GM19324 (cell line): ENCODE results near the gene RFX1.
"Not testable (repeated sequence)": the region's sequence is repeated elsewhere in the genome, so short reads cannot be mapped to it uniquely, and the experiment has no call there.

Experiments used
- ATAC-seq: cut with Tn5 transposase; IDR thresholded peaks from one replicate; pipeline ENCODE4 v1.9.1; 2021; ENCODE audit warnings: mild to moderate bottlenecking, moderate library complexity; ENCODE audit not compliant: unreplicated experiment, low FRiP score

RFX1 gene

DNA sequence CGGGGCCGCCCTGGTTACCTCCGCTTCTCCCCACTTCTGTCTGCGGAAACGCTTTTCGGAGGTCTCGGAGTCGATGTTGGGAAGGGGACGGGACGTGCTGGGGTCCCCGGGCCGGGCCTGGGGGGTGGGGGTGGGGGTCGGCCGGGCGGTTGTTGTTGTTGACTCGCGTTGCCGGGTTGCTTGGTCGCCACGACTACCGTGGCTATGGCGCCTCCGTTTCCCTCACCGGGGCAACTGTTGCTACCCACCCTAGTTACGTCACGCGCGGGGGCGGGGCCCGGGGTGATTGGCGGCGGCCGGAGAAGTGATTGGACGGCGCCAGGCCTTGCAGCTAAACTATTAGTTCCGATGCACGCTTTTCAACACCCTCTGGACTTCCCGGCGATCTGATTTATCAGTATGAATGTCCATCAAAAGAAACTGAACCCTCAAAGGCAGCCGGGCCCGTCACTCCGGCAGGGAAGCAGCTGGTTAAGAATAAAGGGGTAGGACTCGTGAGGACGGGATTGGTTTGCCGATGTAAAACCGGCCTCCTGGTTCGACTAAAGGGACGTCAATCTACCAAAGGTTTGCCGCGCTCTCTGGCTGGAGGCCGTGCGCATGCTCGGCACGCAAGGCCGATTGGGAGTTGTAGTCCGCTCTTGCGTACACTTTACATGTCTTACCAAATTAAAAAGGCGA lies at the start of gene RFX1:
Gene RFX1 (minus strand): TSS at position 236 of the 681 bp plus-strand sequence. CDS start 12,477 bp downstream, outside the sequence.
- ATAC-seq = peak; percentile 82

DNA sequence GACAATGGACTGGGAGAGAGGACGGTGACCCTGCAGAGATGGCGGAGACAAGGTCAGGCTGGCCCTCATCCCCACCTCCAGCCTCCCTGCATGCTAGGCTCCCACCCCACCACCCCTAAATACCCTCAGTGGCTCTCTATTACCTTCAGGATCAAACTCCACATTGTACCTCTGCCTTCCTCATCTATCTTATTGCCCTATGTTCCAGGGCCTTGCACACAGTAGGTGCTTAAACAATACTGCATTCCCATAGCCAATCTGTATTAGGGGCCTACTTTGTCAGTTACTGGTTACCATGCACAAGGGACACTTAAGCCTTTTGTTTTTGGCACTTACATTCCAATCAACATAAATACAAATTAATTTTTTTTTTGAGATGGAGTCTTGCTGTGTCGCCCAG lies 49.3 kb upstream of the RFX1 start:
- no peak for ATAC-seq

DNA sequence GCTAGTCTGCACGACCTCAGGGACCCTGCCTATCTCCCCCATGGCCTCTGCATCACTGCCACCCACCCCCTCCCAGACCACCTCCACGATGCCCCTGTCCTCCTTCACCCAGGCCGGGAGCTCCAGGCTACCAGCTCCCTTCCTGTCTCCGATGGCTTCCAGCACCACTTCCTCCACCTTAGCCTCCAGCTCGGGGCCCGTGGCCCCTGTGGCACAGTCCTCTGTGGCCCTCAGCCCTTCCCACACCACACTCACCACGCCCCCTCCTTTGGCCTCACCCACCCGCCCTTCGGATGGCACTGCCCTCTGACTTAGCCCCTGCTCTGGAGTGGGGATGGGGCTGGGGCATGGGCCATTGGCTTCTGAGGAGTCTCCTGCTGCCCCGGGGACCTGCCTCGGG lies 48.6 kb upstream of the RFX1 start:
- ATAC-seq = no peak

DNA sequence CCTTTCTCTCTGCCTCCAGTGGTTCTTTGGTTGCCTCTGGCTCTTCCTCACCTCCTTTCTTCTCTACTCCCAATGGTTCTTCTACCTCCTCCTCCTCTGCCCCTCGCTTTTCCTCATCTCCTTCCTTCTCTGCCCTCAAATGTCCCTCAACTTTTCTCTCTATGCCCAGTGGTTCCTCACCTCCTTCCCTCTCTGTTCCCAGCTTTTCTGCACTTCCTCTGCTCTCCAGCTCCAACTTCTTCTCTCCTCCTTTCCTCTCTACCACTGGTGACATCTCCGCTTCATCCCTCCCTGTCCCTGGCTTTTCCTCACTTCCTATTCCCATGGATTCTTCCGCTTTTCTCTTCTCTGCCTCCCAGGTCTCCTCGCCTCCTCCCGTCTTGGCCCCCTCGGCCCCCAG lies 48.0 kb upstream of the RFX1 start:
- ATAC-seq = no peak

DNA sequence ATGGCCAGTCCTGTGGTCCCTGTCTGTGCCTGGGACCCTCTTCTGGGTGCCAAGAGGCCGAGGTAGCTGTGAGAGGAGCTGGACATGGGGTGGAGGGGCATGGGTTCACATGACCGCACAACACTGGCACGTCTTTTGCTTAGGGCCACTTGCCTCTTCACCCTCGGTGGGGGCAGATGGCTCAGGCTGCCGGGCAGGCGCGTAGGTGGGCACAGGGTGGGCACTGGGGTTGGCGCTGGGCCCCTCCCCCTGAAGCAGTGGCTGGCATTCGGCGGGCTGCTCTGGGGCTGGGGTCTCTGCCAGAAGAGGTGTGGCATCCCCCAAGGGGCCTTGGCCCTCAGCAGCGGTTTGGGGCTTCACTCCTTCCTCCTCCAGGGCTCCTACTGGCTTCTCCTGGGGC lies 47.4 kb upstream of the RFX1 start:
- ATAC-seq = no peak

DNA sequence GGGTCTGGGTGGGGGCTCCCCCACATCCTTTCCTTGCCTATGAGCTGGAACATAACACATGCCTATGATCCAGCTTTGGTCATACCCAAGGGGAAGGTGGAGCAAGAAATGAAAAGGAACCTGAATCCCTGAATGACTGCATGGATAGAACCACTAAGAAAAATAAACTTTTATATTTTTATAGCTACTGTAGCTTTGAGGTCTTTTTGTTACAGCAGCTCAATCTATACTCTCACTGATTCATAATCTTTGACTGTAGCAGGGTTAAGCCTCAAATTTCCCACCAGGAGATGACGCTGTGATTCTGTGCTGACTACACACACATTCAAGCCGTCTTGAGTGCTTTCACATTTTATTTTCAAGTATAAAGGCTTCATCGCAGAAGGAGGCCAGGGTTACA lies 46.9 kb upstream of the RFX1 start:
- no peak for ATAC-seq

DNA sequence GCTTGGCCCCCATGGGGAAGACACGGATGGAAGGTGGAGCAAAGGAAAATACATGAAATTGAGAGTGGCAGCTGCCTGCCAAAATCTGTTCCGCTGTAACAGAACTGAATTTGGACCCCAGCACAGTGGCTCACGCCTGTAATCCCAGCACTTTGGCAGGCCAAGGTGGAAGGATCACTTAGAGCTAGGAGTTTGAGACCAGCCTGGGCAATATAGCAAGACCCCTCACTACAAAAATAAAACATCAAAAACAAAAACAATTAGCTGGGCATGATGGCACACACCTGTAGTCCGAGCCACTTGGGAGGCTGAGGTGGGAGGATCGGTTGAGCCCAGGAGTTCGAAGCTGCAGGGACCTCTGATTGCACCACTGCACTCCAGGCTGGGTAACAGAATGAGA lies 46.4 kb upstream of the RFX1 start:
- ATAC-seq = no peak

DNA sequence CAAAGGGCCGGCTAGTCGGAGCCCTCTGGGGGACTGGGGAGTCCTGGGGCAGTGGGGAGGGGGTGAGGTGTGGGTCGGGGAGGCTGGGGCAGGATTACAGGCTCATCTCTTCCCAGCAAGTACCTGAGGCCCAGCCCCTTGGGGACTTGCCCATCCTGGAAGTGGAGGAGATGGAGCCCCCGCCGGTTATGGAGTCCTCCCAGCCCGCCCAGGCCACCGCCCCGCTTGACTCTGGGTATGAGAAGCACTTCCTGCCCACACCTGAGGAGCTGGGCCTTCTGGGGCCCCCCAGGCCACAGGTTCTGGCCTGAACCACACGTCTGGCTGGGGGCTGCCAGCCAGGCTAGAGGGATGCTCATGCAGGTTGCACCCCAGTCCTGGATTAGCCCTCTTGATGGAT lies 45.9 kb upstream of the RFX1 start:
- ATAC-seq = no peak

DNA sequence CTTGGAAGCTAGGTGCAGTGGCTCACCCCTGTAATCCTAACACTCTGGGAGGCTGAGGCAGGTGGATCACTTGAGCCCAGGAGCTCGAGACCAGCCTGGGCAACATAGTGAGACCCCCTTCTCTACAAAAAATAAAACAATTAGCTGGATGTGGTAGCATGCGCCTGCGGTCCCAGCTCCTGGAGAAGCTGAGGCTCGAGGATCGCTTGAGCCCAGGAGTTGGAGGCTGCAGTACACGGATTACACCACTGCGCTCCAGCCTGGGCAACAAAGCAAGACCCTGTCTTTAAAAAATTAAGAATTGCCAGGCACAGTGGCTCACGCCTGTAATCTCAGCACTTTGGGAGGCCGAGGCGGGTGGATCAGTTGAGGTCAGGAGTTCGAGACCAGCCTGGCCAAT lies 44.8 kb upstream of the RFX1 start:
- ATAC-seq = not testable (repeated sequence)

DNA sequence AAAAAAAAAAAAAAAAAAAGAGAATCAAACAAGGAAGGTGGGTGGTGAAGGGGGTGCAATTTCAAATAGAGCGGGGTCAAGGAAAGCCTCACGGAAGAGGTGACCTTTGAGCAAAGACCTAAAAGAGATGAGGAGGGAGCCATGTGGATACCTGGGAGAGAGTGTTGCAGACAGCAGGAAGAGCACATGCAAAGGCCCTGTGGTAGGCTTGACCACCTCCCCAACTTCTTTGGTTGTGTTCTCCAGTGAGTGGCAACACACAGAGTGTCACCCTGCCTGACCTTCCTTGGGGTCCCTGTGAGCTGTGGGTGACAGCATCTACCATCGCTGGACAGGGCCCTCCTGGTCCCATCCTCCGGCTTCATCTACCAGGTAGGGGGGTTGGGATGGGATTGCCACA lies 44.4 kb upstream of the RFX1 start:
- no peak for ATAC-seq

DNA sequence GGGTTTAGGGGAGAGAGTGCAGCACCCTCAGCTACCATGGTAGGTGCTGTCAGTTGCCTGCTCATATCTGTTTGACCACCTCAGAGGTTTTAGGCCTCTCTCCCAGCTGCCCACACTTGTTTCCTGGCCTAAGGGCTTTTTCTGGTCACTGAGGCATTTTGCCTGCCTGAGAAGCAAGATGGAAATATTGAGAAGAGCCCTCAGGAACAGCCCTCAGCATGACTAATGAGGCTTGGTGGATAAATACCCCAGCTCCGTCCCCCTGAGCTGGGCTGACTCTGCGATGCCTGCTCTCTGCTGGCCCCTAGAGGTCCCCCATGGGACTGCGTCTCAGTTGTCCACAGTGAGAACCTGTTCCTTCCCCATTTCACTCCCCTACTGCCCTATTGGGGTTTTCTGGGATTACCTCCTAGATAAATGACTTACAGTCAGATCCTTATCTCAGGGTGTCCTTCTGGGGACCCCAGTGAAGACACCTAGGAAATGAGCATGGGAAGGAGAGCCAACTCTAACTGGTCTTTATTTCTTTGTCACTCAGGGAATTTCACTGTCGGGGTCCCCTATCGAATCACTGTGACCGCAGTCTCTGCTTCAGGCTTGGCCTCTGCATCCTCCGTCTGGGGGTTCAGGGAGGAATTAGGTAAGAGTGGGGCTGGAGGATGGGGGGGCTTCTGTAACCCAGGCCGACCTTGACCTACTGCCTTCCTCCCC lies 42.5 kb upstream of the RFX1 start:
- ATAC-seq = no peak

DNA sequence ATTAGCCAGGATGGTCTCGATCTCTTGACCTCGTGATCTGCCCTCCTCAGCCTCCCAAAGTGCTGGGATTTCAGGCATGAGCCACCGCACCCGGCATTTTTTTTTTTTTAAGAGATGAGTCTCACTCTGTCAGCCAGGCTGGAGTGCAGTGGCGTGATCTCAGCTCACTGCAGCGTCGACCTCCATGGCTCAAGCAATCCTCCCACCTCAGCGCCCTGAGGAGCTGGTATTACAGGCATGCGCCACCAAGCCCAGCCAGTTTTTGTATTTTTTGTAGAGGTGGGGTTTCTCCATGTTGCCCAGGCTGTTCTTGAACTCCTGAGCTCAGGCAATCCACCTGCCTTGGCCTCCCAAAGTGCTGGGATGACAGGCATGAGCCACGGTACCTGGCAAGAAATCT lies 41.7 kb upstream of the RFX1 start:
- ATAC-seq = not testable (repeated sequence)

DNA sequence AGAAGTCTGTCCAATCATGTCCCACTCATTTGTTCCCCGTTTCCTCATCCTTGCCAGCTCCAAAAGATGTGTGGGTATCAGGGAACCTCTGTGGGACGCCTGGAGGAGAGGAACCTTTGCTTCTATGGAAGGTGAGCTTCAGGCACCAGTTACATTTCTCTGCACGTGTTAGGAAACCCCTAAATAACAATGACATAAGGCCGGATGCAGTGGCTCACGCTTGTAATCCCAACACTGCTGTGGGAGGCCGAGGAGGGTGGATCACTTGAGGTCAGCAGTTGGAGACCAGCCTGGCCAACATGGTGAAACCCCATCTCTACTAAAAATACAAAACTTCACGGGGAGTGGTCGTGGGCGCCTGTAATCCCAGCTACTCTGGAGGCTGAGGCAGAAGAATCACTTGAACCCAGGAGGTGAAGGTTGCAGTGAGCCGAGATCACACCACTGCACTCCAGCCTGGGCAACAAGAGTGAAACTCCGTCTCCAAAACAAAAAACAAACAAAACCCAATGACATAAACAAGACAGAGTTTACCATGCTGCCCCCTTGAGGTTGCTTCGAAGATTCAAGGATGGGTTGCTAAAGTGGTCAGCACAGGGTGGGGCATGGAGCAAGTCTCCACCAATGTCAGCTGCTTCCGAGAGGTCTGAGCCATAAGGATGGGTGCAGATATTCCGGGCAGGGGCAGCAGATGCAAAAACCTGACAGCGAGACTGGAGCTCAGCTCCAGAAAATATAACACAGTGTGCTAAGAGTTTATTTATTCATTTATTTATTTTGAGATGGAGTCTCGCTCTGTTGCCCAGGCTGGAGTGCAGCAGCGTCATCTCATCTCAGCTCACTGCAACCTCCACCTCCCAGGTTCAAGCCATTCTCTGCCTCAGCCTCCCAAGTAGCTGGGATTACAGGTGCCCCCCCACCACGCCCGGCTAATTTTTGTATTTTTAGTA lies 36.8 kb upstream of the RFX1 start:
- not testable (repeated sequence) for ATAC-seq

DNA sequence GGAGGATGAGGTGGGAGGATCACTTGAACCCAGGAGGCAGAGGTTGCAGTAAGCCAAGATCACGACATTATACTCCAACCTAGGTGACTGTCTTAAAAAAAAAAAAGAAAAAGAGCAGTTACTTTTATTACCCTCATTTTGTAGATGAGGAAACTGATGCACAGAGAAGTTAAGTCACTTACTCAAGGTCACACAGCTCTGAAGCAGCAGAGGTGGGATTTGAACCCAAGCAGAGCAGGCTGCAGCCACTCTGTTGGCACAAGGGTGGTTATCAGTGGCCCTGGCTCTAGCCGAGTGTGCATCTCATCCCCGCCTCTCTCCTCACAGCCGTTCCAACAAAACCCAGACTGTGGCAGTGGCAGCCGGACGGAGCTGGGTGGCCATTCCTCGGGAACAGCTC lies 33.1 kb upstream of the RFX1 start:
- no peak for ATAC-seq

DNA sequence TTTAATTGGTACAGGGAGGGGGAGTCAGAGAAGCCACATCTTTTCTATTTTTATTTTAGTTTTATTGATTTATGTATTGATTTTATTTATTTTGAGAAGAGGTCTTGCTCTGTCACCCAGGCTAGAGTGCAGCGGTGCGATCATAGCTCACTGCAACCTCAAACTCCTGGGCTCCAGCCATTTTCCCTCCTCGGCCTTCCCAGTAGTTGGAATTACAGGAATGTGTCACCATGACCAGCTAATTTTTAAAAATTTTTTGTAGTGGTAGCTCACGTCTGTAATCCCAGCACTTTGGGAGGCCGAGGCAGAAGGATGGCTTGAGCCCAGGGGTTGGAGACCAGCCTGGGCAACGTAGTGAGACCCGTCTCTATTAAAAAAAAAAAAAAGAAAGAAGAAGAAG lies 29.6 kb upstream of the RFX1 start:
- ATAC-seq = no peak

DNA sequence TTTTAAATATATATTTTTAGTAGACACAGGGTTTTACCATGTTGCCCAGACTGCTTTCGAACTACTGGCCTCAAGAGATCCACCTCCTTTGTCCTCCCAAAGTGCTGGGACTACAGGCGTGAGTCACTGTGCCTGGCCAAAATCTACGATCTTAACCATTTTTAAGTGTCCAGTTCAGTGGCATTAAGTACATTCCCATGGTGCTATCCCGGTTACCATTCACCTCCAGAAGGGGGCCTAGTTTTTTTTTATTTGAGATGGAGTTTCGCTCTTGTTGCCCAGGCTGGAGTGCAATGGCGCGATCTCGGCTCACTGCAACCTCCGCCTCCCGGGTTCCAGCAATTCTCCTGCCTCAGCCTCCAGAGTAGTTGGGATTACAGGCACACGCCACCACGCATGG lies 29.0 kb upstream of the RFX1 start:
- ATAC-seq = not testable (repeated sequence)

DNA sequence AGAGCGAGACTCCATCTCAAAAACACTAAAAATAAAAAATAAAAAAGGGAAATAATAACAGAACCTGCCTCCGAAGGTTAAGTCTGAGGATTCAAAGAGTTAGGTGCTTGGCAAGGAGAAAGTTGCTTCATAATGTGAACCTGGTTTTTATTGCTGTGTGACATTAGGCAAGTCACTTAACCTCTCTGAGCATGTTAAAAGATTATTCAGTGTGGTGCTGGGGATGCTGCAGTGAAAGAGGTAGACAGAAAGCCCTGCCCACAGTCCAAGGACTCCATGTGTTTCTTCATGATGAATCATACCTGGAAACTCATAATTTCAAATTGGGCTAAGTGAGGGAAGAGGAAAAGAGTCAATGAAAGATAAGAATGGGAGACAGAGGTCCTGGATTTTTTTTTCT lies 27.8 kb upstream of the RFX1 start:
- no peak for ATAC-seq

DNA sequence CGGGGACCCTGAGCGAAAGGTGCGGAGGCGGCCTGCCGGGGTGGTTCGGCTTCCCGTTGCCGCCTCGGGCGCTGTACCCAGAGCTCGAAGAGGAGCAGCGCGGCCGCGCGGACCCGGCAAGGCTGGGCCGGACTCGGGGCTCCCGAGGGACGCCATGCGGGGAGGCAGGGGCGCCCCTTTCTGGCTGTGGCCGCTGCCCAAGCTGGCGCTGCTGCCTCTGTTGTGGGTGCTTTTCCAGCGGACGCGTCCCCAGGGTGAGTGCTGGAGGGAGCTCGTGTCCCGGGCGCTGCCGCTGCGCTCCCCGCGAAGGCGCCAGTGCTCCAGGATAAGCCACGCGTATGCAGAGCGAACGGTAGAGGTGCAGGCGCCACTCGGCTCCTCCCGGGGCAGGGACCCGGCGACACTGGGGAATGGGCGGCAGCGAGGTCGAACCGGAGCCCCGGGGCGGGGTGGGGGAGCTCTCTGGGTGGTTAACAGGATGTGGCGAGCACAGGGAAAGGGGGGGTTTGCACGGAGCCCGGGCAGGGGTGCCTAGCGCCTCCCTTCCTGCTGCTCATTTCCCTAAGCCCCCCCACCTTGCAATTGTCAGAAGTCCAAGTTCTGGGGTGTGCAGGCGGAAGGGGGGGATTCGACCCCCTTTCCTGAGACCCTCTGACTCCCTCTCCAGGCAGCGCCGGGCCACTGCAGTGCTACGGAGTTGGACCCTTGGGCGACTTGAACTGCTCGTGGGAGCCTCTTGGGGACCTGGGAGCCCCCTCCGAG lies 25.8 kb upstream of the RFX1 start, which contains the start of gene IL27RA:
Gene IL27RA (plus strand): TSS at position 44 of the 762 bp plus-strand sequence. CDS start 111 bp downstream, at position 155.
- peak; percentile 59 for ATAC-seq

DNA sequence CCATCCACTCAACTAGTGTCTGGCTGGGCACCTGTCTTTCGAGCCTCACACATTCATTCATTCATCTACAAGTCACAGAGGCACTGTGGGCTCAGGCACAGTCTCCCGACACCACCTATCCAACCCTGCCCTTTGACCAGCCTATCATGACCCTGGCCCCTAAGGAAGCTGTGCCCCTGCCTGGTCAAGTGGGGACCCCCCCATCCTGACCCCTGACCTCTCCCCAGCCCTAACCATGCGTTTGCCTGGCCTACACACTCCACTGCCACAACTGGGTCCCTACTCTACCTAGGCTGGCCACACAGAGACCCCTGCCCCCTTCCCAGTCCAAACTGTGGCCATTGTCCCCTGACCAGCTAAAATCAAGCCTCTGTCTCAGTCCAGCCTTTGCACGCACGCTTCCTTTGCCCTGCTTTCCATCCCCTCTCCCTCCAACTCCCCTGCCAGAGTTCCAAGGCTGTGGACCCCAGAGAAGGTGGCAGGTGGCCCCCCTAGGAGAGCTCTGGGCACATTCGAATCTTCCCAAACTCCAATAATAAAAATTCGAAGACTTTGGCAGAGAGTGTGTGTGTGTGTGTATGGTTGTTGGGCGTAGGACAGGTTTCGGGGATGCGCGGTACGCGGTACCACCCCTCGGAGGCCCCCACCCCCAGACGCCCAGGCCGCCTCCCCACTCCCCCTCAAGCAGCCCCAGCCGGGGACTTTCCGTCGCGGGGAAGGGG lies 25.0 kb upstream of the RFX1 start:
- no peak for ATAC-seq

DNA sequence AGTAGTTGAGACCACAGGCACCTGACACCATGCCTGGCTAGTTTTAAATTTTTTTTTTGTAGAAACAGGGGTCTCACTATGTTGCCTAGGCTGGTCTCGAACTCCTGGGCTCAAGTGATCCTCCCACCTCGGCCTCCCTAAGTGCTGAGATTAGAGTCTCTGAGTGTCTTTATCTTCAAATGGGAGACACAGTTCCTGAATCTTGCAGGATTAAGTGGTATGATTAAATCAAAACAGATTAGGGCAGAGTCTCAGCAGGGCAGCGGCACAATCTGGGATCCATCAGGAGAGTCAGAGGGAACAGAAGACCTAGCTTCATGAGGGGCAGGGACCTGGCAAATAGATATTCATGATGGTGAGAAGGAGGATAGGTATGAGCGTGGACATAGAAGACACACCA lies 22.8 kb upstream of the RFX1 start:
- no peak for ATAC-seq
